Hepatocyte (in vitro differentiated cells): ENCODE results near the gene OXT.

Source experiments
- EZH2 ChIP-seq: fragments of 200-600 bp; sonication (generic); IDR thresholded peaks from 2 replicates; pipeline ENCODE4 v1.6.1; 2016; ENCODE audit warnings: antibody characterized with exemption, mild to moderate bottlenecking, borderline replicate concordance
- EZH2phosphoT487 ChIP-seq: fragments of 200-600 bp; sonication (generic); IDR thresholded peaks from one replicate; pipeline ENCODE4 v1.6.1; 2018; ENCODE audit warnings: antibody characterized with exemption, mild to moderate bottlenecking, low read depth, moderate library complexity; ENCODE audit not compliant: unreplicated experiment, severe bottlenecking
- TF ChIP-seq, protein P1 (sequence below): fragments of 200-600 bp; sonication (generic); IDR thresholded peaks from 2 replicates; pipeline ENCODE4 v1.5.1; 2016; ENCODE audit warnings: antibody characterized with exemption, mild to moderate bottlenecking; ENCODE audit not compliant: poor library complexity

- TF ChIP-seq, protein P1, sequence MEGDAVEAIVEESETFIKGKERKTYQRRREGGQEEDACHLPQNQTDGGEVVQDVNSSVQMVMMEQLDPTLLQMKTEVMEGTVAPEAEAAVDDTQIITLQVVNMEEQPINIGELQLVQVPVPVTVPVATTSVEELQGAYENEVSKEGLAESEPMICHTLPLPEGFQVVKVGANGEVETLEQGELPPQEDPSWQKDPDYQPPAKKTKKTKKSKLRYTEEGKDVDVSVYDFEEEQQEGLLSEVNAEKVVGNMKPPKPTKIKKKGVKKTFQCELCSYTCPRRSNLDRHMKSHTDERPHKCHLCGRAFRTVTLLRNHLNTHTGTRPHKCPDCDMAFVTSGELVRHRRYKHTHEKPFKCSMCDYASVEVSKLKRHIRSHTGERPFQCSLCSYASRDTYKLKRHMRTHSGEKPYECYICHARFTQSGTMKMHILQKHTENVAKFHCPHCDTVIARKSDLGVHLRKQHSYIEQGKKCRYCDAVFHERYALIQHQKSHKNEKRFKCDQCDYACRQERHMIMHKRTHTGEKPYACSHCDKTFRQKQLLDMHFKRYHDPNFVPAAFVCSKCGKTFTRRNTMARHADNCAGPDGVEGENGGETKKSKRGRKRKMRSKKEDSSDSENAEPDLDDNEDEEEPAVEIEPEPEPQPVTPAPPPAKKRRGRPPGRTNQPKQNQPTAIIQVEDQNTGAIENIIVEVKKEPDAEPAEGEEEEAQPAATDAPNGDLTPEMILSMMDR, result no peak
- TF ChIP-seq EZH2, result no peak
- TF ChIP-seq EZH2phosphoT487, result no peak
These were observed 44.9 kb downstream of the OXT start for GRCh38 chr20:3116341-3116740.
